Activated CD4-positive, alpha-beta T cell treated with anti-CD3 and anti-CD28 coated beads, Interleukin-2, amount 50 U/mL, for 1 hour (primary cell): ENCODE data around the gene FKBP5.

Source experiments
- DNase-seq: peaks from one replicate; pipeline ENCODE4 v3.0.0-alpha.2; 2020

Gene FKBP5

GRCh38 chr6:35532126-35532525 lies 156.6 kb downstream of the FKBP5 start:
- no peak for DNase-seq

GRCh38 chr6:35524380-35525020 lies 164.2 kb downstream of the FKBP5 start:
- no peak for DNase-seq
